Measurements from ENCODE around the gene GSTM5.
"Not testable (repeated sequence)": the region's sequence is repeated elsewhere in the genome, so short reads cannot be mapped to it uniquely, and the experiment has no call there.

The GSTM5 gene

DNA sequence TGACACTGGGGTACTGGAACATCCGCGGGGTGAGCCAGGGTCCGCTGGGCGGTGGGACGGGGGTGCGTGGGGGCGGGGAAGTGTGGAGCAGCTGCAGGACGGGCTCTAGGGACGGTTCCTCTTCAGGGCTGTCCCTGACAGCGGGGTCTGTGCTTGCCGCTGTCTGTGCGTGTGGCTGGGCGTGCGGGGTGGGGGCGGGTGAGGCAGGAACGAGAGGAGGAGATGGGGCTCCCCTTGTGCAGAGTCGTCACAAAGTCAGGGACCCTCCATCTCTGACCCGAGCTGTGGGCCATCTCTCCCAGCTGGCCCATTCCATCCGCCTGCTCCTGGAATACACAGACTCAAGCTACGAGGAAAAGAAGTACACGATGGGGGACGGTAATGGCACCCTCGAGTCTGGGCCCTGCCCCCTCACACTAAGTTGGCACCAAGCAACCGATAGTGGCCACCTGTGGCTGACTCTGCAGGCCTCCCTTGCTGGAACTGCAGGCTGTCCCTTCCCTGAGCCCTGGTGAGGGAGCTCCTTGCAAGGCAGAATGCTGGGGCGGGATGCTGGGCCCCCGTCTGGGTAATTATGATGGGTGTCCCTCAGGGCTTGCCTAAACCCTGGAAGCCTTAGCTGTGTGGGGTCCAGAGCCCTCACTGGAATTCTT lies 43.8 kb upstream of the GSTM5 start:
- Histone ChIP-seq H3K4me3 (ENCODE audit: low read depth, low read length, poor library complexity, severe bottlenecking) (peak overlapping the region; percentile 41), H2AFZ (ENCODE audit: low read length) (no peak overlapping the region), H3F3A (ENCODE audit: insufficient read depth, low read length) (no peaks in the 10 kb centered on the region), H3K27ac (ENCODE audit: low read depth, low read length, poor library complexity, severe bottlenecking) (no peak overlapping the region), H3K79me2 (ENCODE audit: insufficient read depth, low read length) (no peaks in the 10 kb centered on the region), H3K9ac (ENCODE audit: low read length) (no peak overlapping the region; the same call in 1 of the 2 replicates), H3K9me3 (ENCODE audit: low read length) (no peaks in the 10 kb centered on the region), H3K4me2 (ENCODE audit: low read length) (peak overlapping the region; percentile 37), H3K27me3 (ENCODE audit: insufficient read depth, low read length) (no peaks in the 10 kb centered on the region), H3K4me1 (ENCODE audit: insufficient read depth, low read length, severe bottlenecking) (peaks cover 9% of the 10 kb centered on the region), H3K36me3 (ENCODE audit: insufficient read depth, low read length) (no peaks in the 10 kb centered on the region), H4K20me1 (ENCODE audit: insufficient read depth, low read length) (no peaks in the 10 kb centered on the region), H3K9me2 (ENCODE audit: low read depth, low read length) (no peaks in the 10 kb centered on the region)
- TF ChIP-seq EZH2 (IDR thresholded peaks at IDR 0.05; ENCODE audit: borderline replicate concordance, low read length): no peak
- TF ChIP-seq CTCF (IDR thresholded peaks at IDR 0.05; ENCODE audit: low read length): no peak

GRCh38 chr1:109669246-109669948 lies 42.7 kb upstream of the GSTM5 start:
- H3K4me2 ChIP-seq (ENCODE audit: low read length): no peak overlapping the region

GRCh38 chr1:109669949-109670302 lies 42.1 kb upstream of the GSTM5 start:
- H3K9ac ChIP-seq (ENCODE audit: low read length); H3K27ac ChIP-seq (ENCODE audit: low read depth, low read length, poor library complexity, severe bottlenecking); H3K4me2 ChIP-seq (ENCODE audit: low read length); H3K9me3 ChIP-seq (ENCODE audit: low read length); H3K36me3 ChIP-seq (ENCODE audit: insufficient read depth, low read length); H3K4me1 ChIP-seq (ENCODE audit: insufficient read depth, low read length, severe bottlenecking); H2AFZ ChIP-seq (ENCODE audit: low read length); H3F3A ChIP-seq (ENCODE audit: insufficient read depth, low read length); H3K27me3 ChIP-seq (ENCODE audit: insufficient read depth, low read length); H3K4me3 ChIP-seq (ENCODE audit: low read depth, low read length, poor library complexity, severe bottlenecking); H3K9me2 ChIP-seq (ENCODE audit: low read depth, low read length); H4K20me1 ChIP-seq (ENCODE audit: insufficient read depth, low read length); H3K79me2 ChIP-seq (ENCODE audit: insufficient read depth, low read length): not testable (repeated sequence)

More at GRCh38 chr1:109669246-109669948, 42.7 kb upstream of the GSTM5 start:
- Histone ChIP-seq H3K4me3 (ENCODE audit: low read depth, low read length, poor library complexity, severe bottlenecking) (no peak overlapping the region), H3K9ac (ENCODE audit: low read length) (no peak overlapping the region), H3K9me2 (ENCODE audit: low read depth, low read length) (no peaks in the 10 kb centered on the region), H4K20me1 (ENCODE audit: insufficient read depth, low read length) (no peaks in the 10 kb centered on the region), H3K79me2 (ENCODE audit: insufficient read depth, low read length) (no peaks in the 10 kb centered on the region), H3K27me3 (ENCODE audit: insufficient read depth, low read length) (no peaks in the 10 kb centered on the region), H3K4me1 (ENCODE audit: insufficient read depth, low read length, severe bottlenecking) (peaks cover 9% of the 10 kb centered on the region), H3K36me3 (ENCODE audit: insufficient read depth, low read length) (no peaks in the 10 kb centered on the region), H2AFZ (ENCODE audit: low read length) (no peak overlapping the region), H3F3A (ENCODE audit: insufficient read depth, low read length) (no peaks in the 10 kb centered on the region), H3K9me3 (ENCODE audit: low read length) (no peaks in the 10 kb centered on the region), H3K27ac (ENCODE audit: low read depth, low read length, poor library complexity, severe bottlenecking) (no peak overlapping the region)
- no peak for TF ChIP-seq EZH2 (IDR thresholded peaks at IDR 0.05; ENCODE audit: borderline replicate concordance, low read length)
- no peak for TF ChIP-seq CTCF (IDR thresholded peaks at IDR 0.05; ENCODE audit: low read length)

DNA sequence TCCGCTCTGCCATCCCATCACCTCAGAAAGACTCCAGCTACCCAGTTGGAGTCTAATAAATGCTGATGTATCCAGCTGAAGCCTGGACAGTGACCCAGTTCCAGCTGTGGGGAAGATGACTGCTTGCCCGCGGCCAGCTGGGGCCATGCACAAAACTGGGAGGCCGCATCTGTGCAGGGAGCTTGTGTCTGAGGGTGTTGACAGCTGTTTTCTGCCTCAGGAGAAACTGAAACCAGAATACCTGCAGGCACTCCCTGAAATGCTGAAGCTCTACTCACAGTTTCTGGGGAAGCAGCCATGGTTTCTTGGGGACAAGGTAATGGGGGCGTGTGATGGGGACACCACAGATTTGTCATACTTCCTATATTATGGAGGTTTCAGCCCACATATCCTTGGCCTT lies 41.0 kb upstream of the GSTM5 start:
- H3F3A ChIP-seq (ENCODE audit: insufficient read depth, low read length): no peaks in the 10 kb centered on the region
- H3K9me3 ChIP-seq (ENCODE audit: low read length): no peaks in the 10 kb centered on the region
- H3K4me1 ChIP-seq (ENCODE audit: insufficient read depth, low read length, severe bottlenecking): peaks cover 9% of the 10 kb centered on the region
- no peaks in the 10 kb centered on the region for H3K36me3 ChIP-seq (ENCODE audit: insufficient read depth, low read length)
- no peak overlapping the region for H3K27ac ChIP-seq (ENCODE audit: low read depth, low read length, poor library complexity, severe bottlenecking)
- no peaks in the 10 kb centered on the region for H3K9me2 ChIP-seq (ENCODE audit: low read depth, low read length)
- no peak overlapping the region for H3K4me3 ChIP-seq (ENCODE audit: low read depth, low read length, poor library complexity, severe bottlenecking)
- no peaks in the 10 kb centered on the region for H4K20me1 ChIP-seq (ENCODE audit: insufficient read depth, low read length)
- H2AFZ ChIP-seq (ENCODE audit: low read length): no peak overlapping the region
- no peak overlapping the region for H3K9ac ChIP-seq (ENCODE audit: low read length)
- H3K4me2 ChIP-seq (ENCODE audit: low read length): no peak overlapping the region
- TF ChIP-seq CTCF (IDR thresholded peaks at IDR 0.05; ENCODE audit: low read length) (no peak), EZH2 (IDR thresholded peaks at IDR 0.05; ENCODE audit: borderline replicate concordance, low read length) (no peak)
- no peaks in the 10 kb centered on the region for H3K27me3 ChIP-seq (ENCODE audit: insufficient read depth, low read length)
- no peaks in the 10 kb centered on the region for H3K79me2 ChIP-seq (ENCODE audit: insufficient read depth, low read length)

GRCh38 chr1:109673861-109674260 lies 38.2 kb upstream of the GSTM5 start:
- H3K4me3 ChIP-seq (ENCODE audit: low read depth, low read length, poor library complexity, severe bottlenecking); H3K4me2 ChIP-seq (ENCODE audit: low read length); H3K79me2 ChIP-seq (ENCODE audit: insufficient read depth, low read length); H3K9me2 ChIP-seq (ENCODE audit: low read depth, low read length); H2AFZ ChIP-seq (ENCODE audit: low read length); H4K20me1 ChIP-seq (ENCODE audit: insufficient read depth, low read length); H3K36me3 ChIP-seq (ENCODE audit: insufficient read depth, low read length); H3K9me3 ChIP-seq (ENCODE audit: low read length); H3F3A ChIP-seq (ENCODE audit: insufficient read depth, low read length); H3K27me3 ChIP-seq (ENCODE audit: insufficient read depth, low read length); H3K9ac ChIP-seq (ENCODE audit: low read length); H3K27ac ChIP-seq (ENCODE audit: low read depth, low read length, poor library complexity, severe bottlenecking); H3K4me1 ChIP-seq (ENCODE audit: insufficient read depth, low read length, severe bottlenecking): not testable (repeated sequence)

All from OCI-LY1 (cell line).